AG04450 (cell line): ENCODE data around the gene CZIB. TPM values are rescaled to one million over a fixed set of nuclear protein-coding genes. Genes with fewer than 3 reads are reported as not detected.

Experiments used
- CTCF ChIA-PET: fragments of 300-600, 350-600 bp; formaldehyde crosslinking; extraction: SDS; loops from one replicate; lab custom pipeline; 2022; ENCODE audit warnings: antibody characterized with exemption, inconsistent platforms; lab: Charles Lee
- POLR2A ChIA-PET: fragments of 350-600 bp; formaldehyde crosslinking; extraction: SDS; loops from one replicate; lab custom pipeline; 2021; ENCODE audit warnings: antibody characterized with exemption, inconsistent platforms; lab: Yijun Ruan, JAX
- DNase-seq: peaks from one replicate; pipeline ENCODE4 v3.0.0-alpha.2; 2011; ENCODE audit warnings: low read depth, low spot score
- H3K27ac ChIP-seq: one replicate; pipeline ENCODE4 v1.5.1; 2012; ENCODE audit warnings: low read depth, low read length, control low read depth
- H3K27me3 ChIP-seq: one replicate; pipeline ENCODE4 v1.6.0; 2012; ENCODE audit warnings: low read length; ENCODE audit not compliant: control insufficient read depth, insufficient read depth
- H3K4me3 ChIP-seq: 2 replicates; pipeline ENCODE4 v1.5.1; 2011; ENCODE audit warnings: mild to moderate bottlenecking, low read depth, low read length, control low read depth
- H3K9me3 ChIP-seq: 2 replicates; pipeline ENCODE4 v1.5.1; 2012; ENCODE audit warnings: low read length; ENCODE audit not compliant: control insufficient read depth, insufficient read depth
- polyA plus RNA-seq: library from polyadenylated mRNA; depleted of rRNA; stranded (reverse); fragments of >200 nt; gene quantifications from 2 replicates; pipeline ENCODE4 v1.2.3, GENCODE V29; 2011
- TF ChIP-seq, protein P1 (sequence below): IDR thresholded peaks from 2 replicates; pipeline ENCODE4 v1.5.1; 2011; ENCODE audit warnings: low read depth, low read length, control low read depth, inconsistent platforms

The CZIB gene
- polyA plus RNA-seq, 1 experiment = 89.6 TPM

DNA sequence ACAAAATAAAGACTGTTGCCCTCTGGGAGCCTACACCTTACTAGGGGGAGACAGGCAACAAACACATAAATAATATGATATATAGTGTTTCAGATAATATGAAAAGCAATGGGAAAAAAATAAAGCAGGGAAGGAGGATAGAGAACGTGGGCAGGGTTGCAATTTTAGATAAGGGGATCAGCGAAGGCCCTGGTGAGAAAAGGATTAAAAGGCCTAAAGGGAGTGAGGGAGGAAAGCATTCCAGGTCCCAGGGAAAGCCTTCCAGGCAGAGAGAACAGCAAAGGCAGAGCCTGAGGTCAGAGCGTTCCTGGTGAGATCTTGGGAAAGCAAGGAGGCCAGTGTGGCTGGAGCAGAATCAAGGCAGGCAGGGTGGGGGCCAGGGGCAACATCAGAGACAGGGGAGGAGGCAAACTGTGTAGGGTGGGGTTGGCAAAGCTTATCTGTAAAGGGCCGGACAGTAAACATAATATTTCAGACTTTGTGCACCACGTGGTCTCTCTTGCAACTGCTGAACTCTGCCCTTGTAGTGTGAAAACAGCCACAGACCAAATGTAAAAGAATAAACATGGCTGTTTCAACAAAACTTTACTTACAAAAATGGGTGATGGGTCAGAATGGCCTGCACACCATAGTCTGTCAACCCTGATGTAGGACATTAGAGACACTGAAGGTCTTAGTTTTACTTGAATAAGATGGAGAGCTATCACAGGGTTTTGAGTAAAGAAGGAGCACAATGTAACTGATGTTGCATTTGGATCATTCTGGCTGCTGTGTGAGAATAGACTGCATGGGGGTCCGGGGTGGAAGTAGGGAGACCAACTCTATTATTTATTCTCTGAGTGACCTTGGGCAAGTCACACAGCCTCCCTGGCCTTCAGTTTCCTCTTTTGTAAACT, 37.1 kb downstream of the CZIB start:
- POLR2A ChIA-PET = interaction anchor here (0.8 to 1.5 kb wide), 3 partner anchors 13 to 76 kb away, joined by 4 to 7 read pairs (median 6); no protein-coding TSS in a partner anchor
- DNase-seq = peak; percentile 84
- Histone ChIP-seq H3K27ac (peak overlapping the region; percentile 85), H3K9me3 (no peaks in the 10 kb centered on the region), H3K4me3 (no peak overlapping the region), H3K27me3 (no peaks in the 10 kb centered on the region)
- CTCF ChIA-PET = interaction anchor here (0.6 to 1.4 kb wide), 7 partner anchors 9 to 1291 kb away, joined by 3 to 5 read pairs (median 3); partner anchors contain the start of gene ECHDC2
- TF ChIP-seq, protein P1, sequence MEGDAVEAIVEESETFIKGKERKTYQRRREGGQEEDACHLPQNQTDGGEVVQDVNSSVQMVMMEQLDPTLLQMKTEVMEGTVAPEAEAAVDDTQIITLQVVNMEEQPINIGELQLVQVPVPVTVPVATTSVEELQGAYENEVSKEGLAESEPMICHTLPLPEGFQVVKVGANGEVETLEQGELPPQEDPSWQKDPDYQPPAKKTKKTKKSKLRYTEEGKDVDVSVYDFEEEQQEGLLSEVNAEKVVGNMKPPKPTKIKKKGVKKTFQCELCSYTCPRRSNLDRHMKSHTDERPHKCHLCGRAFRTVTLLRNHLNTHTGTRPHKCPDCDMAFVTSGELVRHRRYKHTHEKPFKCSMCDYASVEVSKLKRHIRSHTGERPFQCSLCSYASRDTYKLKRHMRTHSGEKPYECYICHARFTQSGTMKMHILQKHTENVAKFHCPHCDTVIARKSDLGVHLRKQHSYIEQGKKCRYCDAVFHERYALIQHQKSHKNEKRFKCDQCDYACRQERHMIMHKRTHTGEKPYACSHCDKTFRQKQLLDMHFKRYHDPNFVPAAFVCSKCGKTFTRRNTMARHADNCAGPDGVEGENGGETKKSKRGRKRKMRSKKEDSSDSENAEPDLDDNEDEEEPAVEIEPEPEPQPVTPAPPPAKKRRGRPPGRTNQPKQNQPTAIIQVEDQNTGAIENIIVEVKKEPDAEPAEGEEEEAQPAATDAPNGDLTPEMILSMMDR = no peak

DNA sequence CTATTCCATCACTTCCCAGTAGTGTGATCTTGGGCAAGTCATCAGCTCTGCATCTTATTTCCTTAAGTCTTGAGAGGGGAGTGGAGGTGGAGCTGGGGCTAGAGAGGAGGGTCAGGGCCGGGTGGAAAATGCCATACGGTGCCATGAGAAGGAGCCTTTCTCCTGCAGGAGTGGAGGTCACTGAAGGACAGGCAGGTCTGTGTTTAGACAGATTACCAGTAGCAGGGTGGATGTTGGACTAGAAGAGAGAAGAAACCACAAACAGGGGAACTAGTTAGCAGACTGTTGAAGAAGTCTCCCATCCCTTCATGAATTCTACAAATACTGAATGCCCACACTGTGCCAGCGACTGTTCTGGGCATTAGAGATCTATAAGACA, 37.7 kb downstream of the CZIB start:
- peak overlapping the region; percentile 85 for H3K27ac ChIP-seq
- TF ChIP-seq, protein P1 = no peak
- H3K4me3 ChIP-seq = no peak overlapping the region
- no peaks in the 10 kb centered on the region for H3K9me3 ChIP-seq
- POLR2A ChIA-PET = interaction anchor here (1.0 to 1.5 kb wide), 2 partner anchors 36 to 75 kb away, joined by 6 to 7 read pairs; no protein-coding TSS in a partner anchor
- CTCF ChIA-PET = interaction anchor here (1.0 to 1.4 kb wide), 4 partner anchors 9 to 124 kb away, joined by 3 to 5 read pairs (median 3); no protein-coding TSS in a partner anchor
- H3K27me3 ChIP-seq = no peaks in the 10 kb centered on the region
- DNase-seq = no peak

DNA sequence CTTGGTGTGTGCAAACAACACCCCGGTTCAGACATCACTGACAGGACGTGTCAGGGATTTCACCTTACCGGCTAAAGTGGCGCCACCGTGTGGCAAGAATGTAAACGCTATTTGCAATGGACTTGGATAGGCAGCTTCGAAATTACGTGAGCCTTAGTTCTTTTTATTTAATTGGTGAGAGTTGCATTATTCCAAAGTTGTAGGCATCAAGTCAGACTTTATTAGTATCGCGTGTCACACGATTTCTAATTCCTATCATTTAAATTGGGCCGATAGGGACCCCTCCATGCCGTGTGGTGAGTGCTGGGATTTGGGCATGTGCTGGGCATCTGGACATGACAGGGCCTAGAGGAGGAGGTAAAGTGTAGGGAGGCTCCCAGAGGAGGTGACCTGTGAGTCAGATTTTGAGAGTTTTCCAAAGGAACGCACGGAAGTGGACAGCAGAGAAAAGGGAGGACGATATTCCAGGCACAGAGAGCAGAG, 38.3 kb downstream of the CZIB start:
- no peaks in the 10 kb centered on the region for H3K27me3 ChIP-seq
- POLR2A ChIA-PET = no interaction called here
- CTCF ChIA-PET = interaction anchor here (1.0 to 1.4 kb wide), 4 partner anchors 8 to 123 kb away, joined by 3 to 5 read pairs (median 3); no protein-coding TSS in a partner anchor
- H3K27ac ChIP-seq = peak overlapping the region; percentile 85
- H3K9me3 ChIP-seq = no peaks in the 10 kb centered on the region
- TF ChIP-seq, protein P1 = peak; percentile 69
- DNase-seq = no peak
- no peak overlapping the region for H3K4me3 ChIP-seq

DNA sequence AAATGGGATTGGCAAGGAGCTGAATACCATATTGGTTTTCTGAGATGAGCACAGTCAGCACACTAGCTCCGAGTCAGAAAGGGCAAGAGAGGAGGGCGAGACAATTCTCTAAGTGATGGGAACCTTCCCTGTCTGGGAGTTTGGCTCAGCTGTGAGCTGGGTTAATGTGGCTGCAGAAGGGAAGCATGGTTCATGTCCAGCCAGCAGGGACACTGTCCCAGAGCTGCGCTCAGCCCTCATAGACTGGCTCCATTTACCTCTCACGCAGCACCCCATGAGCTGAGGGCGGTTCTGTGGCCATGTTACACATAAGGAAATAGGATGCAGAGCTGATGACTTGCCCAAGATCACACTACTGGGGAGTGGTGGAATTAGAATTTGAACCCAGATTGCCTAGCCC, 39.5 kb downstream of the CZIB start:
- ChIA-PET CTCF (interaction anchor here (0.6 to 1.7 kb wide), 3 partner anchors 95 to 393 kb away, joined by 3 to 4 read pairs (median 3); no protein-coding TSS in a partner anchor), POLR2A (interaction anchor here (1.3 kb wide), 1 partner anchor 73 kb away, joined by 6 read pairs; no protein-coding TSS in a partner anchor)
- Histone ChIP-seq H3K9me3 (no peaks in the 10 kb centered on the region), H3K27ac (peak overlapping the region; percentile 92), H3K27me3 (no peaks in the 10 kb centered on the region), H3K4me3 (no peak overlapping the region)
- DNase-seq = no peak
- TF ChIP-seq, protein P1 = no peak
